H9 (cell line): ENCODE data around the gene DCAF10. TPM values are rescaled to one million over a fixed set of nuclear protein-coding genes. Genes with fewer than 3 reads are reported as not detected.
"Not testable (repeated sequence)": the region's sequence is repeated elsewhere in the genome, so short reads cannot be mapped to it uniquely, and the experiment has no call there.

Experiments used
- DNase-seq: peaks from one replicate; pipeline ENCODE4 v3.0.0-alpha.2; 2017
- H2AFZ ChIP-seq: one replicate; pipeline ENCODE4 v1.6.1; 2013; ENCODE audit warnings: mild to moderate bottlenecking, low read length, control low read depth, moderate library complexity
- H2AK5ac ChIP-seq: 2 replicates; pipeline ENCODE4 v1.6.1; 2013; ENCODE audit warnings: low read length, control low read depth, mixed read lengths; ENCODE audit not compliant: insufficient read length
- H2BK120ac ChIP-seq: one replicate; pipeline ENCODE4 v1.6.1; 2013; ENCODE audit warnings: low read depth, mild to moderate bottlenecking, low read length, control low read depth, inconsistent platforms; ENCODE audit not compliant: poor library complexity, severe bottlenecking
- H2BK12ac ChIP-seq: 2 replicates; pipeline ENCODE4 v1.6.1; 2013; ENCODE audit warnings: low read length, control low read depth, mixed read lengths, low read depth; ENCODE audit not compliant: insufficient read length
- H2BK15ac ChIP-seq: 2 replicates; pipeline ENCODE4 v1.6.1; 2013; ENCODE audit warnings: low read depth, low read length, control low read depth
- H2BK20ac ChIP-seq: one replicate; pipeline ENCODE4 v1.6.1; 2013; ENCODE audit warnings: low read depth, mild to moderate bottlenecking, low read length, control low read depth, inconsistent platforms; ENCODE audit not compliant: poor library complexity, severe bottlenecking
- H2BK5ac ChIP-seq: 2 replicates; pipeline ENCODE4 v1.6.1; 2013; ENCODE audit warnings: low read length, control low read depth, mixed read lengths; ENCODE audit not compliant: insufficient read length
- H3K14ac ChIP-seq: 2 replicates; pipeline ENCODE4 v1.6.1; 2013; ENCODE audit warnings: low read length, control low read depth; ENCODE audit not compliant: insufficient read depth
- H3K18ac ChIP-seq: 2 replicates; pipeline ENCODE4 v1.6.1; 2013; ENCODE audit warnings: low read depth, mild to moderate bottlenecking, mixed read lengths, low read length, control low read depth; ENCODE audit not compliant: insufficient read length
- H3K23ac ChIP-seq: 2 replicates; pipeline ENCODE4 v1.6.1; 2013; ENCODE audit warnings: low read length, control low read depth, mixed read lengths, low read depth; ENCODE audit not compliant: insufficient read length
- H3K23me2 ChIP-seq: 2 replicates; pipeline ENCODE4 v1.6.1; 2013; ENCODE audit warnings: low read depth, mild to moderate bottlenecking, mixed read lengths, low read length, control low read depth; ENCODE audit not compliant: insufficient read length, poor library complexity, severe bottlenecking
- H3K27ac ChIP-seq: 2 replicates; pipeline ENCODE4 v1.5.1; 2013; ENCODE audit warnings: low read length, control low read depth, mixed read lengths, low read depth; ENCODE audit not compliant: insufficient read length
- H3K27me3 ChIP-seq: 2 replicates; pipeline ENCODE4 v1.6.1; 2013; ENCODE audit warnings: low read length, control low read depth, inconsistent platforms; ENCODE audit not compliant: insufficient read depth
- H3K4ac ChIP-seq: 2 replicates; pipeline ENCODE4 v1.6.1; 2013; ENCODE audit warnings: low read depth, mild to moderate bottlenecking, control low read depth, inconsistent platforms, low read length, moderate library complexity
- H3K4me1 ChIP-seq: 2 replicates; pipeline ENCODE4 v1.6.1; 2013; ENCODE audit warnings: low read length, control low read depth, inconsistent platforms; ENCODE audit not compliant: insufficient read depth
- H3K4me2 ChIP-seq: 2 replicates; pipeline ENCODE4 v1.6.1; 2013; ENCODE audit warnings: low read length, control low read depth, mixed read lengths; ENCODE audit not compliant: insufficient read length, insufficient read depth
- H3K56ac ChIP-seq: 2 replicates; pipeline ENCODE4 v1.6.1; 2013; ENCODE audit warnings: low read depth, mild to moderate bottlenecking, mixed read lengths, low read length, control low read depth; ENCODE audit not compliant: insufficient read length
- H3K79me1 ChIP-seq: 2 replicates; pipeline ENCODE4 v1.6.1; 2013; ENCODE audit warnings: low read depth, mild to moderate bottlenecking, moderate library complexity, low read length, control low read depth, inconsistent platforms; ENCODE audit not compliant: insufficient read depth, poor library complexity, severe bottlenecking
- H3K79me2 ChIP-seq: 2 replicates; pipeline ENCODE4 v1.6.1; 2013; ENCODE audit warnings: low read length, control low read depth, inconsistent platforms; ENCODE audit not compliant: insufficient read depth
- H3K9ac ChIP-seq: 2 replicates; pipeline ENCODE4 v1.6.1; 2013; ENCODE audit warnings: low read length, control low read depth, mixed read lengths; ENCODE audit not compliant: insufficient read length; ENCODE audit errors: extremely low read depth
- H3K9me3 ChIP-seq: one replicate; pipeline ENCODE4 v1.6.1; 2013; ENCODE audit warnings: low read depth, low read length, inconsistent platforms; ENCODE audit not compliant: control insufficient read depth
- H3T11ph ChIP-seq: one replicate; pipeline ENCODE4 v1.6.1; 2013; ENCODE audit warnings: mild to moderate bottlenecking, low read length, control low read depth, inconsistent platforms
- H4K20me1 ChIP-seq: one replicate; pipeline ENCODE4 v1.6.1; 2013; ENCODE audit not compliant: control insufficient read depth, insufficient read length, insufficient read depth
- H4K5ac ChIP-seq: 2 replicates; pipeline ENCODE4 v1.6.1; 2013; ENCODE audit warnings: low read depth, mild to moderate bottlenecking, mixed read lengths, low read length, control low read depth; ENCODE audit not compliant: insufficient read length
- H4K8ac ChIP-seq: replicated peaks from 2 replicates; pipeline ENCODE4 v1.6.1; 2013; ENCODE audit warnings: low read length, control low read depth, mixed read lengths, low read depth; ENCODE audit not compliant: insufficient read length
- H4K91ac ChIP-seq: 2 replicates; pipeline ENCODE4 v1.6.1; 2013; ENCODE audit warnings: low read depth, mild to moderate bottlenecking, moderate library complexity, mixed read lengths, low read length, control low read depth; ENCODE audit not compliant: insufficient read length
- H3K27ac Mint-ChIP-seq, 3 experiments: 2 replicates in 2 of 3; 3 replicates in 1 of 3; pipeline ENCODE4 v1.8.0; 2020 to 2021; ENCODE audit warnings: mixed read lengths in 3 of 3, mild to moderate bottlenecking in 1 of 3, moderate library complexity in 1 of 3
- H3K27me3 Mint-ChIP-seq: 2 replicates; pipeline ENCODE4 v1.8.0; 2021; ENCODE audit warnings: low read depth, mild to moderate bottlenecking, moderate library complexity, mixed read lengths
- H3K36me3 Mint-ChIP-seq, 3 experiments: 2 replicates in 2 of 3; 3 replicates in 1 of 3; pipeline ENCODE4 v1.8.0; 2020 to 2021; ENCODE audit warnings: low read depth in 3 of 3, mixed read lengths in 3 of 3; ENCODE audit not compliant: insufficient read depth in 1 of 3
- H3K4me1 Mint-ChIP-seq, 2 experiments: 2 replicates each; pipeline ENCODE4 v1.8.0; 2020; ENCODE audit warnings: mixed read lengths in 2 of 2
- H3K4me3 Mint-ChIP-seq, 2 experiments: 2 replicates in 1 of 2; 3 replicates in 1 of 2; pipeline ENCODE4 v1.8.0; 2020 to 2021; ENCODE audit warnings: mild to moderate bottlenecking in 2 of 2, mixed read lengths in 2 of 2, moderate library complexity in 1 of 2
- H3K9me3 Mint-ChIP-seq, 2 experiments: 2 replicates in 1 of 2; 3 replicates in 1 of 2; pipeline ENCODE4 v1.8.0; 2020; ENCODE audit warnings: mild to moderate bottlenecking in 2 of 2, mixed read lengths in 2 of 2, moderate library complexity in 1 of 2
- WGBS: extraction: QIAGEN DNeasy Blood & Tissue Kit; methylation state at CpG from one replicate; pipeline ENCODE4 v1.1.7; 2013; ENCODE audit warnings: missing lambda C conversion rate, low lambda C conversion rate, mixed read lengths; ENCODE audit not compliant: insufficient read length; ENCODE audit errors: extremely low coverage; 5-methylcytosine and 5-hydroxymethylcytosine counted together
- total RNA-seq: library from RNA; stranded (reverse); gene quantifications from 2 replicates; pipeline ENCODE4 v1.2.1, GENCODE V29; 2021

The DCAF10 gene
- total RNA-seq, 1 experiment from 2014 or later, result 13.4 TPM

GRCh38 chr9:37752112-37752511 is 48.5 kb upstream of the DCAF10 start:
- not testable (repeated sequence) for H3K23ac ChIP-seq, H3K36me3 Mint-ChIP-seq, H4K5ac ChIP-seq, H2BK5ac ChIP-seq, H3K9me3 Mint-ChIP-seq, H3K79me1 ChIP-seq, H3K14ac ChIP-seq, H3K4me2 ChIP-seq, H3K9me3 ChIP-seq, H4K91ac ChIP-seq, H2BK15ac ChIP-seq, H4K20me1 ChIP-seq, H4K8ac ChIP-seq, H3K27ac ChIP-seq, H2BK20ac ChIP-seq, DNase-seq, H3K9ac ChIP-seq, H3K56ac ChIP-seq, H3K27me3 Mint-ChIP-seq, H3K18ac ChIP-seq, H2AK5ac ChIP-seq, H2BK120ac ChIP-seq, H2AFZ ChIP-seq, H2BK12ac ChIP-seq, H3K79me2 ChIP-seq, H3K27ac Mint-ChIP-seq, H3K27me3 ChIP-seq, H3K4ac ChIP-seq, H3K23me2 ChIP-seq, H3K4me1 ChIP-seq, H3T11ph ChIP-seq
- WGBS, result no CpG with 5 or more reads among the region's 13 CpGs
- H3K4me3 Mint-ChIP-seq, result peak overlapping the region in 1 of 2 experiments; percentile 97; a peak in 1 of 5 replicates
- H3K4me1 Mint-ChIP-seq, result peaks cover 11 to 12% of the 10 kb centered on the region in 2 experiments
